Stimulated activated CD8-positive, alpha-beta memory T cell treated with anti-CD3 and anti-CD28 coated beads, Interleukin-12 subunit alpha, Interleukin-12 subunit beta, amount 100 ng/mL, for 1 hour (primary cell): ENCODE measurements around the gene LDLRAD4.

Experiments
- DNase-seq: peaks from one replicate; pipeline ENCODE4 v3.0.0-alpha.2; 2020; ENCODE audit warnings: low read depth

LDLRAD4 gene

DNA sequence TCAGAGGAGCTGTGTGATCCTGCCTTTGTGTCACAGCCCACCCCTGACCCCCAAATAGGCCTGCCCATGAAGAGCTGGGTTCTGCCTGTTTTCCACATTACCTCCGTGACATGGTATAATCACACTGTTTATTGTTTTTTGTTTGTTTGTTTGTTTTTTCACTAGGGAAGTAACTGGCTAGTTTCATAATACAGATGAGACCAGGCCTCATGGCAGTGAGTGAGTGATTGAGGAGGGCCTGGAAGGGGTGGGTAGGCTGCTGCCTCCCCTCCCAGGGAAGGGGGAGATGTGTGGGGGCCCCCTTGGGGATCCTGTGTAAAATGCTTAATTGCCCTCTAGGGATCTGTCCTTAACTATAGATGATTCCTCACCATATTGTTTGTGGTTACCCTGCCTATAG lies 190.5 kb downstream of the LDLRAD4 start:
- no peak for DNase-seq

DNA sequence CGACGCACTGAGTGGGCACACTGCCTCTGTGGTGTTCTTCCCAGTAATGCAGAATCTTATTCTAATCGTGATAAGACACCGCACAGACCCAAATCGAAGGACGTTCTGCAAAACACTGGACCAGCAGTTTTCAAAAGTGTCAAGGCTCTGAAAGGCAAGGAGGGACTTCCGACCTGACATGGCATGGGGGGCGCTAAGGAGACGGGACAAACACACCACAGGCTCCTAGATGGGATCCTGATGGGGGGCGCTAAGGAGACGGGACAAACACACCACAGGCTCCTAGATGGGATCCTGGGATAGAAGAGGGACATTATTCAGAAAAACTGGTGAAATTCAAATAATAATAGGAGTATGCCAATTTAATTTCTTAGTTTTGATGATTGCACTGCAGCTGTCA lies 191.4 kb downstream of the LDLRAD4 start:
- no peak for DNase-seq

DNA sequence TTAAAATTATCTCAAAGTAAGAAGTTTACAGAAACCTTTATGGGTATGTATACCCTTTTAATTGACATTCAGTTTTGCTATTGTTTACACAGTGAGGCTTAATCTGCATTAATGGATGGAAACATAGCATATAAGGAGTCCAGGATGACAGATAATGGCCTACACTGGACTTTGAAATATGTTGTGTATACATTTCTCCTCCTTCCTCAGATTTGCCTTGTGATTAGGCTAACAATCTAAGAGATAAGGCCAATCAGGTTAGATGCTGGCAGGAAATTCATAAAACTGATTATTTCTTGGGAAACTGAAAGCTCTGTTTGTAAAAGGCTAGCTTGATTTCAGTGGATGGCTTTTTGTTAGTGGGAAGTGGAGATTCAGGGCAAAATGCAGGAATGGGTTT lies 191.9 kb downstream of the LDLRAD4 start:
- DNase-seq, result no peak

DNA sequence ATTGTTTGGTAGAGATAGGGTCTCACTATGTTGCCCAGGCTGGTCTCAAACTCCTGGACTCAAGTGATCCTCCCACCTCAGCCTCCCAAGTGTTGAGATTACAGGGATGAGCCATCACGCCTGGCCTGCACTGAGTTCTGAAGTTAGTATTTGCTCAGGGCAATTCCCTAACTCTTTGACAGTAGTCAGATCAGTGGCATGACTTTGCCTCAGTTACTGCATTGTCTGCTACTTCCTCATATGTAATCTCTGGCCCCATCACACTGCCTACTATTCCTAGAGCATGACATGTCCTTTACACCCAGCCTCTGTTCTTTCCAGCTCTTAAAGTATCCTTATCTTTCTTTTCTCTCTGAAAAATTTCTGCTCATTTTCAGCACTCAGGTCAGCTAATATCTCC lies 193.5 kb downstream of the LDLRAD4 start:
- no peak for DNase-seq

DNA sequence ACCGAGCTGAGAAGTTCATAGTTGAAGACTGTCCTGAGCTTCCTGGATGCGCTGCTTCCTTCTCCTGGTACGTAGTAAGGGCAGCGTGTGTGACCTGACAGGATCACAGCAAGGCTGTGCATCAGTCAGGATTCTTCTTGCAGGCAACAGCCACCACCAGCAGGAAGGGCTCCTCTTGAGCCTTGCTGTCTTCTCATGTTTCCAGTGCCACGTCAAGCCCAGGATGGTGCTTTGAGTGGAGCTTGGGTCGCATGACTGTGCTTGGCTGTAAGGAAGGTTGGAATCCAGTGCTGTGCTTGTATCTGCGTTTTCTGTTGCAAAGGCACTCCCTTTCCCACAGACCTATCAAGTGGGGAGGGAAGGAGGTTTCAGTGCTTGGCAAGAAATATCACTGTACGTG lies 194.3 kb downstream of the LDLRAD4 start:
- no peak for DNase-seq

DNA sequence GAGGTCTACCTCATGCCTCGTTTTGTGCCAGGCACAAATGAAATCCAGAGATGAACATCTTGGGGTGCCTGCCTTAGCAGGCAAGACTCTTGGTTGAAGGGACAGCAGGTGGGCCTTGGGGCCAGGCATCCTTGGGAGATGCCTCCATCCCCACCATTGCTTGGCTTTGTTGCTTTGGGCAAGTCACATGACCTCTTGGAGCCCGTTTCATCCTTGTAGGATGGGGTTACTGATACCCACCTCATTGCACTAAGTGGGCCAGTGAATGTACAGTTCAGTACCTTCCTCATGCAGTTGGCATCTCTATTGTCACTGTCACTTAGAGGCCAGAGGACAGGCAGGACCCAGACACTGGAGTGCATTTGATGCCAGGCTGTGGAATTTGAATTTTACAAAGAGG lies 195.5 kb downstream of the LDLRAD4 start:
- DNase-seq, result no peak

DNA sequence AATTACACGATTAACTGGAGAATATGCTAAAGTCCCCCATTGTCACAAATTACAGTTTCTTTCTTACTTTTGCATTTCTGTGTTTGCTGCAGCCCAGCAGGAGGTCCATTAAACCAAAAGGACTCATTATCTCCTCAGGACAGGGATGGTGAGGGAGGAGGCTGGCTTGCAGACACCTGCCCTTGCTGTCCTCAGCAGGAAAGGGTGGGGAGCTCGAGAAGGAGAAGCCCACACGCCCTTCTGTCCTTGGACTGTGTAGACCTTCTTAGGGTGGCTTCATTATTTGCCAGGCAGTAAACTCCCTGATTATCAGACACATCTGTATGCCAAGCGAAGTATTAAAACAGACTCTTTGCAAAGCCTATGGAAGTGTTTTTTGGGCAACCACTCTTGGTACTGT lies 196.0 kb downstream of the LDLRAD4 start:
- no peak for DNase-seq

DNA sequence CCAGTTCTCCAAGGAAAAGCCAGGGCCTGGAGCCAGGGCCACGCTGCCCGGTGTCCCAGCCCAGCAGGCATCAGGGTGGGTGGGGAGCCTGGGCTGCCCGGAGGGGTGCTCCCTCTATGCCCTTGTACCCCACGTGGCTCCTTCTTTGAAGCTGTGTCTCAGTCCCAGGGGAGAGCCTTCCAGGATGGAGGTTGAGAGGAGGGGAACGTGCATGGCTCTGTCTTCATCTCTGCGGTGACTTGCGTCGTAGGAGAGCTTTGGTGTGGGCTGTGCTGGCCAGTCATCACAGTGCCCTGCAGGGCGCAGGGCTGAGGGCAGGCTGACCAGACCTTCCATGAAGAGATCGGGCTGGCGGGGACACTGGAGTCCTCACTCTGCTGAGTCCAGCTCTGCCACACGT lies 197.2 kb downstream of the LDLRAD4 start:
- no peak for DNase-seq

DNA sequence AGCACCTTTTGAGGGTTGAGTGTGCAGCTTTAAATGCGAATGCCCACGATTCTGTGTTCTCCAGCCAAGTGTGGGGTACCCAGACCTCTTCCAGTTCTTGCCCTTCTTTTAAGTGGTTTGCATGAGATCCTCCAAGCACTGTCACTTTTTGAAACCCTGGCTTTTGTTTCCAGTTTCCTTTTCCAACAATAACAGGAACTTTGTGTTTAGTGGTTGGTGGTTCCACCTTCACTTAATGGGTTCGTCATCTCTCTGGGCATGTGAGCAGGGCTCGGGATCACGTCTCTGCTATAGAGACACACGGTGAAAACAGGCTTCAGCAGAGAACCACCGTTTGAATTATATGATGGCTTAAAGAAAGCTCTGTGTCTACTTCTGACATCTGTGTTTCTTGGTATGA lies 197.6 kb downstream of the LDLRAD4 start:
- DNase-seq, result no peak

DNA sequence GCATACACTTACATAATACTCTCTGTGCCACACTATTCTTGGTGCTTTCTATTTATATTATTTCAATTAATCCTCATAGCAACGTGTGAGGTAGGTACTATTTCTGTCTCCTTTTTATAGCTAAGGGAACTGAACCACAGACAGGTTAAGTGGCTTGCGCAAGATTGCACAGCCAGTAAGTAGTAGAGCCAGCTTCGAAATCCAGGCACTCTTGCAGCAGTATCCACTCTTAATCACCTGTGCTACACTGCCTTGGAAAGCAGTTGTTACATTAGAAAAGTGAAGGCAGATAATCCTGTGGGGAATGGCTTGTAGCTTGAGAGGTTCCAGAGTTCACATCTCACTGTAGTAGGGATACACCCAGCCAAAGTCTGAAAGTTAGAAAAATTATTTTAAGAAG lies 198.3 kb downstream of the LDLRAD4 start:
- no peak for DNase-seq

DNA sequence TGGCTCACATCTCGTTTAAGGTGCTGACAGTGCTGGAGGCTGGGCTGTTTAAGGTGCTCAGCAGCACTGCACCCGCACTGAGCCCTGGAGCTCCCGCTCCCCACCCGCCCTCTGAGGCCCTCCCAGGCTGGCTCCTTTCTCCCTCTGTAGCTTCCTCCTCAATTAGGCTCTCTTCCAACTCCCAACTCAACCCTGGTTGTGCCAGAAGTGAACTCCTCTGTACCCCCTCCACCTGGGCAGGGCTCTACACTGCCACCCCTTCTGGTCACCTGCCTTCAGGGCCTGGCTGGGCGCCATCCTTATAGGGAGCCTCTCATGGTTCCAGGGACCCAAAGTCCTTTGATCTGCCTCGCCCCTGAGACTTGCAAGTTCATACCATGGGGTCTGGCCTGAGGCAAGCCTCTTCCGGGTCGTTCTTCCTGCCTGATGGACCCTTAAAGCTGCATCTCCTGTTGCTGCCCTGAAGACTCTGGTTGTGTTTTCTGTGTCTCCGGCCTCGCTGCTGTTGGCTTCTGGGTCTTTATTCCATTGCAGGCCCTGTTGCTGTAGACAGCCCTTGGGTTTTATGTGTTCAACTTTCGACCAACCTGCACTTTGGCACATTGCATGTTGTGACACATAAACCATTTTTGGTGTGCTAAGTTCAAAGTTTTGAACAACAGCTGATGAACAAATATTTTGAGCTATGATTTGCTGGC lies 199.6 kb downstream of the LDLRAD4 start:
- DNase-seq, result no peak

DNA sequence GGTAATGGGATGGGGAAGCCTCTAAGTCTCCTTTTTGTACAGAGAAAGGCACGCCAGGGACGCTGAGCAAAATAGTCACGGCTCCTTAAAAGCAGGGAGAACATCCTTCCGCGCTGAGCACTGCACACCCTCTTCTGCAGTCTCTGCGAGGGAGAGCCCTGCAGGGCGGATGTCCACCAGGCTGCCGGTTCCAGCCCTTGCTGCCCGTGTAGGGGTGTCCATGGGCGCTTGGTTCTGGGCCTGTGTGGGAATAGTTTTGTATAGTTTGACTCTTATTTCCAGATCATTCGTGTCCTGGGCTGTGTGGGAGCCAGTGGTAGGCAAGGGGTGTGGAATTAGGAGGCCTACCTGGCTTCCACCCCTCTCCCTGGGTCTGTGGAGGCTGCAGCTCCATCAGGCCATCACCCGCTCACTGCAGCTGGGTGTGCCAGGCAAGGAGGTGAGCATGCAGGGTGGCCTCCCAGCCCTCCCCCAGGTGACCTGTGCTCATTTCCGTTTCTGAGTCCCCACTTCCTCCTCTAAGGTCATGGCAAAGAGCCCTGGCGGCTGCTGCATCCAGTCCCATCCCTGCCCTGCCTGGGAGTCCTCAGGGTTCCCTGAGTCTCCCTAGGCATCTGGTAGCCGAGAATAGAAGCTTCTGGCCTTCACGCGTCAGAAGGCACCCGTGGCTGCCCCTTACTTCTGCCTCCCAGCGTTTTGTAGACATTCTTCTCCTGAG lies 202.6 kb downstream of the LDLRAD4 start:
- DNase-seq, result no peak

DNA sequence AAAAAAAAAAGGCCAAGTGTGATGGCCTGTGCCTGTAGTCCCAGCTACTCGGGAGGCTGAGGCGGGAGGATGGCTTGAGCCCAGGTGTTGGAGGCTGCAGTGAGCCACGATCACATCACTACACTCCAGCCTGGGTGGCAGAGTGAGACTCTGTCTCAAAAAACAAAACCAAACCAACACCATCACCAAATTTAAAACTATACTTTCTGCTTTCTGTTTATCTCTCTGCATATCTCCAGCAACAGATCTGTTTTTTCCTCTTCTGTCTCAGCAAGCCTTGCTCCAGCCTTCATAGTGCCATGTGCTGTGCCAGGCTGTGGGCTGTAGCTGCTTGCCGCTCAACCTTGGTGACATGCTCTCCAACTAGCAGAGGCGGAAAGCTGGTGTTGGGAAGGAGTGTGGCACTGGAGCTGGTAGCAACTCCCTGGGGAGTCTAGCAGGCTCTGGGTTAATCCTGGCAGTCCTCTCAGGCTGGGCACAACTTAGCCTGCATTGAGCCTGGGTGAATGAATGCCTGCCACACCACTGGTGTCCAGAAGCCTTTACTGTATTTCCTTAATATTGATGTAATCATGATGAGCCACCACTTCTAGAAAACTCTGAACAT lies 204.1 kb downstream of the LDLRAD4 start:
- no peak for DNase-seq

DNA sequence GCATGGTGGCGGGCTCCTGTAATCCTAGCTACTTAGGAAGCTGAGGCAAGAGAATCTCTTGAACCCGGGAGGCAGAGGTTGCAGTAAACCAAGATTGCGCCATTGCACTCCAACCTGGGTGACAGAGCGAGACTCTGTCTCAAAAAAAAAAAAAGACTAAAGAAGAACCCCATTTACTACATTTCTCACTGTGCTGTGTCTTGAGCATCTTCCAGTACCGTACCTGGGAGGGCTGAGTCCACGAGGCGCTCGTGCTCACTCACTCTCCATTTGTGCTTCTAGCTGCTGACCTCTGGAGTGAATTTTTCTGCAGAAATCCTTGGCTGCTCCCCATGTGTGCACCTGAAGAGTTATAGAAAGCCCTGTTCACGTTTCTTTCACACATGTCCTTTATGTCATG lies 204.8 kb downstream of the LDLRAD4 start:
- no peak for DNase-seq

DNA sequence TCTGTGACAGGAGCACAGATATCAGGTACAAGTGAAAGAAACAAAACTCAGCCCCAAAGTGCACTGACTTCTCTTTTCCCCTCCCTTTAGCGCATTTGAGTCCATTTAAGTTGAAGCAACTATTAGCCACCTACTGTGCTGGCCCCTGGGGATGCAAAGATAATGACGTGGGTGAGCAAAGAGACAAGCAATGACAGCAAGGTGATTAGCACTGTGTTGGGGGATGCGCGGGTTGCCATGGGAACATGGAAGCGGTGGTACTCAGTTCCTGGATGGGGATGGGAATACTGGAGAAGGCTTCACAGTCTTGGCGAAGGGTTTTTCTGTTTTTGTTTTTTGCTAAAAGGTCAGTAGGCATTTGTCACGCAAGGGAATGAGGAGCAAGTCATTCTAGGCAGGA lies 205.8 kb downstream of the LDLRAD4 start:
- DNase-seq, result no peak

DNA sequence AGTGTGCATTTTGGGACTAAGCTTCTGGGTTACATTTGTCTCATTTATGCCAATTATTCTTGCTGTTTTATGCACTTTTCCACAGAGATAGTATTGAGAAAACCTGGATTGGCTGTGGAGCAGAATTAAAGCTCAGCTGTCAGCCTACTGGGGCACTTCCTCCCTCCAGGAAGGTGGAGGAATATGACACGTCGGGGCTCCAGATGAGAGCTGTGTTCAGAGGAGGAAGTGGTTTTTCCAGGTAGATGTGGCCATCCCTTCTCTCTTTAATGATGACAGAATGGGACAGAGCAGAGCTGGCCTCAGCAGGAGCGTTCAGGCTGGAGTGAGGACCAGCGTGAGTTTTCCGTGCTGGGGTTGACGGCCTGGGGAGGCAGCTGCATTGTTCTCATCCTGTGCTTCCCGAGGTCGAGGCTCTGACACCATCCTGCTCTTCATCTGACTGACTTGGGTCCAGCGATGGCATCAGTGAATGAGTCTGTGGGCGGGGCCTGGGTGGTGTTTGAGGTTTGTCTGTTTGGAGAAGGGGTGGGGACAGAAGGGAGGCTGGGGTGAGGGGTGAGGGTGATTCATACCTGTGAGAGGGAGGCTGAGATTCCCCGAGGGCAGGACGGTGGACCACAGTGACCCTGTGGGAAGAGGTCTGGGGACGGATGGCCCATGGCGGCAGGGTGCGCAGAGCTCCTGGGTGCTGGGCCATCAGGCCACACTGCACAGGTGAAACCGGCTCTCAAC lies 207.0 kb downstream of the LDLRAD4 start:
- DNase-seq, result no peak

DNA sequence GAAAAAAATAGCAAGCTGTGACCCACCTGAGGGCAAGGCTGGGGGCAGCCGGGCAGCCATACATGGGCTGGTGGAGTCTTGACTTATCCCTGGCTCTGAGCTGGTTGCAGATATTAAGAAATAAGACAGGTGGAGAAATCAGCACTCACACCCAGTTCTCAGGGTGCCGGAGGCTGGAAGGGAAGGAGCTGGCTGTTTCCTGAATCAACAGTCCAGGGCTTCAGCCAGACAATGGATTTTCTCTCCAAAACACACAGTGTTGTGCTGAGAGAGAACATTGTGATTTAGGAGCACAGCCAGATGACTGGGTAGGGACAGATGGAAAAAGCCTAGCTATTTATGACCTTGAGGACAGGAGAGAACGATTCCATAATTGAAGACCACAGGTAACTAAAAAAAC lies 208.8 kb downstream of the LDLRAD4 start:
- no peak for DNase-seq

DNA sequence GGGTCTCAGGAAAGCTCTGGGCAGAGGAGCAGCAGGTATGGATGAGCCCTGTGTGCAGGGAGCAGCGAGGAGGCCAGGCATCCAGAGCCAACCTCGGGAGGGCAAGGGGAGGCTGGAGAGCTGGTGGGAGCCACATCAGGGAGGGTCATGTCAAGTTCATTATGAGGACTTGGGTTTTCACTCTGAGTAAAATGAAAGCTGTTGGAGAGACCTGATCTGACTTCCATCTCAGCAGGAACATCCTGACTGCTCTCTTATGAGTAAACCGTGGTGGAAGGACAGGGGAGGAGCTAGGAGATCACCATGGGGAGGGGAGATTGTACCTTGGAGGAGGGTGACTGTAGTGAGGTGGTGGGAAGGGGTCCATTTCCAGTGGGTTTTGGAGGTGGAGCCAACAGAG lies 209.8 kb downstream of the LDLRAD4 start:
- no peak for DNase-seq

DNA sequence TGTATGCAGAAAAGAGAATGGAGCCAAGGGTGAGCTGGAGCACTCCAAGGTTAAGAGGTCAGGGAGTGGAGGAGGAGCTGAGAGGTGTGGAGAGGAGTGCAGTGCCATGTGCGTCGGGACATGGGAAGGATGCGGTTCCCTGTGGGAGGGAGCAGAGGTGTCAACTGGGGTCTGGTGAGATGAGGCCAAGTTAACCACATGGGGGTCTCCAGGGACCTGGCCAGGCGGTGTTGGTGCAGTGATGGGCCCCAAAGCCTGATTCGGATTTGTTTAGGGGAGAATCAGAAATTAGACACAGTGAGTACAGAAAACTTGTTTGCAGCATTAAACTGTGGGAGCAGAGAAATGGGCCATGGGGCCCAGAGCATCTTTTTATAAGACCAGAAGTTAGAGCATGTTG lies 210.5 kb downstream of the LDLRAD4 start:
- no peak for DNase-seq

DNA sequence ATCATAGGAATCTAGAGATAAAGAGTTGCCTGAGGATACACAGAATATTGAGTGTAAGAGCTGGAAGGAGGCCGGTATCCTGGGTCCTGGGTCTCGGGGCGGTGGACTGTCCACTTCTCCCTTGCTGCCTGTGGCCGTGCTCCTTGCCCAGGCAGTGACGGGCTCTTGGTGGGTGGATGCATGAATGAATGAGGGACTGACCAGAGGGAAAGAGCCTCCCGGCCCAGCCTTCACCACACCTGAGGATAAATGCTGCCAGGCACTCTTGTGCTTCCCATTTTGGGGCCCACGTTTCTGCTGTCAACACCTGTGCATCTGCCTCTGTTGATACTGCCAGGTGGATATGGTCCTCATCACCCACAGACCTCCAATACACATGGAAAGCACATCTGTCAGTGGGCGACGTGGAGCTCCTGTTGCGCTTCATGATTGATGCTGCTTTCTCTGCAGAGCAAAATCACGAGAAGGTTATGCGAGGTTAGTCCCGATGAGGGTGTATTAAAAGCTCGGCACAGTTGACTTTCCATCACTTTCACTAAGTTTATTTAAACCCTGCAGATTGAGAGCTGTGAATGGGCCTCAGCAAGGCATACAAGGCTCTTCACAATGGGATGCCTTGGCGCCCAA lies 211.4 kb downstream of the LDLRAD4 start:
- DNase-seq, result no peak

DNA sequence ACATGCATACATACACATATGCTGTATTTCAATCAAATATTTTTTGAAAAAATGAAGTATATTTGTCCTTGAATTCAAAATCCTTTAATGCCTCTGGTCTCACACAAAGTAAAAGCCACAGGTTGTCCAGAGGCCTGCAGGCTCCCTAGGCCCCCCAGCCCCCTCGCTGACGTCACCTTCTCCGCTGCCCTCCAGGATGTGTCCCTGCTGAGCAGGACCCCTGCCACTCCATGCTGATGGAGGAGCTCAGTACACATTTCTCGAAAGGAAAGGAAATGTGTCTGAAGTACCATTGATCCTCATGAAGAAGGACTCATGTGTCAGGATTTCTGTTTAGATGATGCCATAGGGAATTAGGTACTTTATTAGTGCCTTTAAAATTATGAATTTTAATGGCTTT lies 212.1 kb downstream of the LDLRAD4 start:
- DNase-seq, result no peak

DNA sequence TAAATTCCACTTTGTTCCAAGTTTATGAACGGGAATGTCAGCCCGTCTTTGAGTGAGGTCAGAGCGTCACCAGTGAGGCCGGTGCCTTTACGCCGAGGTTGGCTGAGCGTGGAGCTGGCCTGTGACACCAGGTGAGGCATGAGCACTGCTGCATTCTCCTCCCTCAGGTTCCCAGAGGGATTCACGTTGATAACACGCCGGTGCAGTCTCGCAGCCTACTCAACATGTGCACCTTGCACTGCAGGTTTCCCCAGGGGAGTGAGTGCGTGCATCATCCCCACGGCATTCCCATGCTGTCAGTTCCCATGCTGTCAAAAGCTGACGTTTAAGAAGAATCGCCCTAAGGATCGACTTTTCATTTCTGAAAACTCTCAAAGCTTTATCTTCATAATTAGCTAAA lies 213.3 kb downstream of the LDLRAD4 start:
- DNase-seq, result no peak
